Fibroblast of the conjunctiva (primary cell): ENCODE data around the gene CEP128.

Experiments used
- DNase-seq: peaks from one replicate; pipeline ENCODE4 v3.0.0-alpha.2; 2010; ENCODE audit warnings: low read depth

CEP128 gene

GRCh38 chr14:80543211-80543610, 398.3 kb downstream of the CEP128 start:
- DNase-seq, result no peak

- no peak for DNase-seq
Measured at GRCh38 chr14:80538633-80539375, 402.7 kb downstream of the CEP128 start.

GRCh38 chr14:80537626-80538025, 403.9 kb downstream of the CEP128 start:
- DNase-seq, result no peak

GRCh38 chr14:80536456-80536855, 405.1 kb downstream of the CEP128 start:
- DNase-seq, result no peak

GRCh38 chr14:80535171-80535570, 406.4 kb downstream of the CEP128 start:
- DNase-seq, result no peak

GRCh38 chr14:80523518-80524117, 417.9 kb downstream of the CEP128 start:
- DNase-seq, result no peak

- DNase-seq, result no peak
Measured at GRCh38 chr14:80522936-80523335, 418.6 kb downstream of the CEP128 start.

- no peak for DNase-seq
Measured at GRCh38 chr14:80522411-80522810, 419.1 kb downstream of the CEP128 start.

GRCh38 chr14:80521456-80521855, 420.1 kb downstream of the CEP128 start:
- DNase-seq, result no peak

- no peak for DNase-seq
Measured at GRCh38 chr14:80519002-80519401, 422.5 kb downstream of the CEP128 start.

- DNase-seq, result no peak
Measured at GRCh38 chr14:80518173-80518572, 423.4 kb downstream of the CEP128 start.

- DNase-seq, result no peak
Measured at GRCh38 chr14:80507292-80507869, 434.2 kb downstream of the CEP128 start.

GRCh38 chr14:80504781-80505180, 436.8 kb downstream of the CEP128 start:
- DNase-seq, result no peak

- no peak for DNase-seq
Measured at GRCh38 chr14:80498533-80498932, 443.0 kb downstream of the CEP128 start.

- no peak for DNase-seq
Measured at GRCh38 chr14:80496090-80496489, 445.4 kb downstream of the CEP128 start.

- no peak for DNase-seq
Measured at GRCh38 chr14:80494769-80495168, 446.8 kb downstream of the CEP128 start.

GRCh38 chr14:80493620-80494019, 447.9 kb downstream of the CEP128 start:
- DNase-seq, result no peak

- no peak for DNase-seq
Measured at GRCh38 chr14:80491650-80492049, 449.9 kb downstream of the CEP128 start.

- peak; percentile 59 for DNase-seq
Measured at GRCh38 chr14:80491131-80491530, 450.4 kb downstream of the CEP128 start.

- no peak for DNase-seq
Measured at GRCh38 chr14:80489513-80489912, 452.0 kb downstream of the CEP128 start.

- no peak for DNase-seq
Measured at GRCh38 chr14:80485764-80486163, 455.8 kb downstream of the CEP128 start.

- no peak for DNase-seq
Measured at GRCh38 chr14:80483331-80483730, 458.2 kb downstream of the CEP128 start.

GRCh38 chr14:80477388-80478160, 464.0 kb downstream of the CEP128 start:
- DNase-seq, result no peak
